ENCODE measurements around the gene CLEC3B. TPM values are rescaled to one million over a fixed set of nuclear protein-coding genes. Genes with fewer than 3 reads are reported as not detected.

Gene CLEC3B
- total and polyA plus RNA-seq, 2 of the 8 experiments (the other 6 are each of a cell fraction or from before 2014, with no cell fraction given): 0.32 TPM; not detected in 1

- Histone ChIP-seq H3K4me1 (replicated peaks in 1 of 4; ENCODE audit: control insufficient read depth in 3 of 4, insufficient read depth in 4 of 4, low read length in 3 of 4) (peaks cover 4 to 11% (median 7%) of the 10 kb centered on the region in 4 experiments), H2BK5ac (ENCODE audit: low read depth, low read length) (no peak overlapping the region), H3K23ac (ENCODE audit: insufficient read length) (no peak overlapping the region), H3K79me2 (ENCODE audit: control insufficient read depth in 1 of 2, insufficient read depth in 2 of 2, low read length in 2 of 2) (peaks cover 3 to 68% of the 10 kb centered on the region in 2 experiments; a peak in 3 of 4 replicates), H3K9me3 (ENCODE audit: insufficient read depth in 2 of 2, low read depth in 1 of 2, low read length in 1 of 2) (peaks cover 2 to 4% of the 10 kb centered on the region in 2 experiments; a peak in 1 of 4 replicates), H3K79me1 (ENCODE audit: low read depth, low read length) (peaks cover 6% of the 10 kb centered on the region; the same call in 1 of the 2 replicates), H3K9ac (replicated peaks in 1 of 4; ENCODE audit: extremely low read depth in 1 of 4, low read depth in 3 of 4, low read length in 3 of 4) (no peak overlapping the region), H3K23me2 (ENCODE audit: low read depth, low read length) (no peaks in the 10 kb centered on the region; the same call in 1 of the 2 replicates), H3K4me2 (ENCODE audit: insufficient read depth in 1 of 2, low read depth in 2 of 2, low read length in 2 of 2) (no peak overlapping the region), H2AK5ac (ENCODE audit: low read depth, low read length) (no peak overlapping the region), H3K36me3 (ENCODE audit: control insufficient read depth in 2 of 4, insufficient read depth in 4 of 4, low read length in 3 of 4) (peaks cover 5 to 36% (median 16%) of the 10 kb centered on the region in 4 experiments; a peak in 7 of 8 replicates), H2BK15ac (ENCODE audit: low read length) (no peak overlapping the region), H3K18ac (ENCODE audit: extremely low read depth, low read length) (no peak overlapping the region), H3K27me3 (replicated peaks in 1 of 4; ENCODE audit: control insufficient read depth in 3 of 4, extremely low read depth in 1 of 4, insufficient read depth in 3 of 4, low read length in 3 of 4) (no peaks in the 10 kb centered on the region), H3K4ac (replicated peaks; ENCODE audit: insufficient read length, low read depth, low read length) (no peak overlapping the region), H4K20me1 (replicated peaks in 1 of 2; ENCODE audit: control insufficient read depth in 1 of 2, insufficient read depth in 2 of 2, low read length in 2 of 2) (peaks cover 2 to 15% of the 10 kb centered on the region in 2 experiments), H2BK12ac (ENCODE audit: low read depth, low read length) (no peak overlapping the region), H2BK20ac (ENCODE audit: low read length) (no peak overlapping the region), H4K5ac (ENCODE audit: insufficient read length, low read depth, low read length) (no peak overlapping the region), H2BK120ac (replicated peaks; ENCODE audit: low read depth, low read length) (no peak overlapping the region), H3K4me3 (ENCODE audit: extremely low read depth in 1 of 4, insufficient read depth in 2 of 4, low read depth in 3 of 4, low read length in 4 of 4) (no peak overlapping the region), H4K8ac (ENCODE audit: extremely low read depth, insufficient read depth, low read length) (no peak overlapping the region), H3K14ac (ENCODE audit: insufficient read length) (no peak overlapping the region), H2AFZ (ENCODE audit: low read length) (no peak overlapping the region), H4K91ac (replicated peaks; ENCODE audit: insufficient read length, low read length) (no peak overlapping the region), H3K27ac (ENCODE audit: low read depth, low read length) (no peak overlapping the region), H3K56ac (replicated peaks; ENCODE audit: insufficient read length, low read depth, low read length) (no peak overlapping the region)
- TF ChIP-seq TAF7 (optimal IDR thresholded peaks at IDR 0.05; ENCODE audit: borderline replicate concordance, low read depth, low read length) (no peak), CEBPB (IDR thresholded peaks at IDR 0.05; ENCODE audit: low read depth, low read length) (no peak), CHD2 (IDR thresholded peaks at IDR 0.05; ENCODE audit: low read length) (no peak), SP2 (IDR thresholded peaks at IDR 0.05; ENCODE audit: low read length) (no peak), RAD21 (IDR thresholded peaks at IDR 0.05 in 1 of 2, conservative IDR thresholded peaks at IDR 0.05 in 1 of 2; ENCODE audit: low read depth in 2 of 2, low read length in 2 of 2) (no peak), GABPA (IDR thresholded peaks at IDR 0.05; ENCODE audit: borderline replicate concordance, insufficient read depth, low read length) (no peak), POU5F1 (IDR thresholded peaks at IDR 0.05; ENCODE audit: low read depth, low read length) (no peak), BRCA1 (IDR thresholded peaks at IDR 0.05; ENCODE audit: low read depth, low read length) (no peak)
- DNase-seq (ENCODE audit: low read depth in 1 of 2, low spot score in 2 of 2) (no peak), FAIRE-seq (no peak)
- CTCF ChIA-PET (ENCODE audit: partially characterized antibody): interaction anchor here (1.1 to 5.0 kb wide), 7 partner anchors 7 to 50 kb away, joined by 3 to 37 read pairs (median 8); no protein-coding TSS in a partner anchor
- WGBS, 2 experiments (ENCODE audit: extremely low coverage in 1 of 2, insufficient coverage in 1 of 2, insufficient read length in 1 of 2, insufficient replicate concordance in 2 of 2, low coverage in 1 of 2, low lambda C conversion rate in 2 of 2, missing lambda C conversion rate in 1 of 2): 88% methylated on average over 1 of the region's 1 CpG; no CpG with 5 or more reads in 1 of the 2 experiments
- POLR2A ChIA-PET (ENCODE audit: partially characterized antibody): interaction anchor here (1.6 to 6.6 kb wide), 2 partner anchors 11 to 14 kb away, joined by 5 to 29 read pairs; partner anchors contain the start of genes EXOSC7 and ZDHHC3
Measured at GRCh38 chr3:44991326-44991725, 34.8 kb upstream of the CLEC3B start.
